Coronary artery (tissue), 2 donors: ENCODE measurements around the gene TIMP3.

ENCODE experiments used
- DNase-seq: peaks from one replicate; pipeline ENCODE4 v3.0.0-alpha.2; 2017; ENCODE audit warnings: low spot score
- H3K27ac ChIP-seq, 2 donors: fragments of 200-600 bp; sonication (generic); one replicate each; pipeline ENCODE4 v1.5.1; 2016 to 2019
- H3K4me3 ChIP-seq: fragments of 200-600 bp; sonication (generic); 2 replicates; pipeline ENCODE4 v1.5.1; 2016; ENCODE audit warnings: mild to moderate bottlenecking, moderate library complexity
- TF ChIP-seq, protein P1 (sequence below): fragments of 200-600 bp; sonication (generic); IDR thresholded peaks from one replicate; pipeline ENCODE4 v1.5.1; 2019; ENCODE audit warnings: antibody characterized with exemption

The TIMP3 gene

DNA sequence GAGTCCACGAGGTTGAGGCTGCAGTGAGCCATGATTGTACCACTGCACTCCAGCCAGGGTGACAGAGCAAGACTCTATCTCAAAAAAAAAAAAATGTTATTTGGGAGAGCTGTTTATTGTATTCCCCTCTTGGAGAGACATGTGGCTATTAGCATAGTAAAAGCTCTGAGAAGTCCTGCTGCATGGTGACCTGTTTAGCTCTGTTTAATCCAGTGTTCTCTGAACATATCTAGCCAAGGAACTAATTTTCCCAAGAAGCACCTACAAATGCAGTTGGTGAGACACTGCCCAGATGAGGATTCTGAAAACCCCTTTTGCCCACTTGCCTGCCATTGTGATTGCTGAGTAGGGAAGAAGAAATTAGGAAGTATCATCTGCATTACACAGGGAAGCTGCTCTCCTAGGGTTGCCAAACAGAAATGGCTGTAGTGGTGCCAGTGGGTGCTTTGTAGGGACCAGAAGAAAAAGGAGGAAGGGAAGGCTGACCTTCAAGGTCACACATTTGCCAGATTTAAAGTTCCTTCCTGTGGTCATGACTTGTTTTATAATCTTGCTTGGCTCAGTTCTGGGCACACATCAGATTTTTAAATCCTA is 15.7 kb downstream of the TIMP3 start:
- TF ChIP-seq, protein P1, sequence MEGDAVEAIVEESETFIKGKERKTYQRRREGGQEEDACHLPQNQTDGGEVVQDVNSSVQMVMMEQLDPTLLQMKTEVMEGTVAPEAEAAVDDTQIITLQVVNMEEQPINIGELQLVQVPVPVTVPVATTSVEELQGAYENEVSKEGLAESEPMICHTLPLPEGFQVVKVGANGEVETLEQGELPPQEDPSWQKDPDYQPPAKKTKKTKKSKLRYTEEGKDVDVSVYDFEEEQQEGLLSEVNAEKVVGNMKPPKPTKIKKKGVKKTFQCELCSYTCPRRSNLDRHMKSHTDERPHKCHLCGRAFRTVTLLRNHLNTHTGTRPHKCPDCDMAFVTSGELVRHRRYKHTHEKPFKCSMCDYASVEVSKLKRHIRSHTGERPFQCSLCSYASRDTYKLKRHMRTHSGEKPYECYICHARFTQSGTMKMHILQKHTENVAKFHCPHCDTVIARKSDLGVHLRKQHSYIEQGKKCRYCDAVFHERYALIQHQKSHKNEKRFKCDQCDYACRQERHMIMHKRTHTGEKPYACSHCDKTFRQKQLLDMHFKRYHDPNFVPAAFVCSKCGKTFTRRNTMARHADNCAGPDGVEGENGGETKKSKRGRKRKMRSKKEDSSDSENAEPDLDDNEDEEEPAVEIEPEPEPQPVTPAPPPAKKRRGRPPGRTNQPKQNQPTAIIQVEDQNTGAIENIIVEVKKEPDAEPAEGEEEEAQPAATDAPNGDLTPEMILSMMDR, result no peak
- no peak for DNase-seq
- Histone ChIP-seq H3K4me3 (no peak overlapping the region), H3K27ac (peak overlapping the region in 1 of 2 donors; percentile 31)

DNA sequence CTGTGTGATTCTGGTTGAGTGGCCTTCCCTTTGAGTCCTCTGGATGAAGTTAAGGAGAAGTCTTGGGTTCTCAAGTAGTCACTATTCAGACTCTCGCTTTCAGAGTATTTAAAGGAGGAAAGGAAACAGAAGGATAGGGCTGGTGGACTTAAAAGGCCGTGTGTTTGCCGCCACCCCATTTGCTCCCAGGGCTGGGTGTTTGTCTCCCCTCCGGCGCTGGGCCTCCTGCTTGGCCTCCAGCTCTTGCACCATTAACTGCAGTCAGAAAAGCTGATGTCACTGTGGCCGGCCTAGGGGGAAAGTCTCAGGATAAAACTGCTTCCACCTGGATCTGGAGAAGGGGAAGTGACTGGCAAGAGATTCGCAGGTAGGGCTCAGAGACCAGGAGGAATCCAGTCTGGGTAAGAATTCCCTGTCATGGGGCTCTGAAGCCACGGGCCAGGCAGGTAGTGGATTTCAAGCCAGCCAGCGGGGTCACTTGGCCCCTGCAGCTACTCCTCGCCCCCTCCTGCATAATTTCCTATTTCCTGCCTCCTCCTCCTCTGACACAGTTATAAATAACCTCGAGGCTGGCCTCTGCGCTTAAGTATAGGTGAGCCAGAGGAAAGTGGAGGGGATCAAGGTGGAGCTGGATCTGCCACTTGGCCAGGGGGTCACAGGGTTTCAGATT is 17.1 kb downstream of the TIMP3 start:
- TF ChIP-seq, protein P1, result no peak
- Histone ChIP-seq H3K27ac (peak overlapping the region in 1 of 2 donors; percentile 42), H3K4me3 (no peak overlapping the region)
- DNase-seq, result no peak

DNA sequence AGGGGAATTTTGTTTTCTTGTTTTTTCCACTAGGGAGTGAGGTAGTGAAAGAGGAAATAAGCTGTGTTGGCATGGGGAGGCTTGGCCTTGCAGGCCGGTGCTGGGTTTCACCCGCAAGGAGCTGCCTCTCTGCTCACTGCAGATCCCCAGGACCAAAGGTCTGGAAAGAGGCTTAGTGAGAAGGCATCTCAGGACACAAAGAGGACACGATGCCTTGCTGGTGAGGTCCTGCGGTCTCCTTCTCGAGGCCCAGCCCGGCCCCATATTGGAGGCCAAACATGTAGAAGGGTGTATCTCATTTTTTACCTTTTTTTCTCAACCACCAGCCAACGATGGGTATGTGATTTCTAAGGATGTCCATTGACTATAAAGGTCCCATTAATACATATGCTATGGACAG is 17.6 kb downstream of the TIMP3 start:
- H3K27ac ChIP-seq, result peak overlapping the region in 1 of 2 donors; percentile 16
- TF ChIP-seq, protein P1, result no peak
- H3K4me3 ChIP-seq, result peak overlapping the region; percentile 6
- DNase-seq, result no peak

DNA sequence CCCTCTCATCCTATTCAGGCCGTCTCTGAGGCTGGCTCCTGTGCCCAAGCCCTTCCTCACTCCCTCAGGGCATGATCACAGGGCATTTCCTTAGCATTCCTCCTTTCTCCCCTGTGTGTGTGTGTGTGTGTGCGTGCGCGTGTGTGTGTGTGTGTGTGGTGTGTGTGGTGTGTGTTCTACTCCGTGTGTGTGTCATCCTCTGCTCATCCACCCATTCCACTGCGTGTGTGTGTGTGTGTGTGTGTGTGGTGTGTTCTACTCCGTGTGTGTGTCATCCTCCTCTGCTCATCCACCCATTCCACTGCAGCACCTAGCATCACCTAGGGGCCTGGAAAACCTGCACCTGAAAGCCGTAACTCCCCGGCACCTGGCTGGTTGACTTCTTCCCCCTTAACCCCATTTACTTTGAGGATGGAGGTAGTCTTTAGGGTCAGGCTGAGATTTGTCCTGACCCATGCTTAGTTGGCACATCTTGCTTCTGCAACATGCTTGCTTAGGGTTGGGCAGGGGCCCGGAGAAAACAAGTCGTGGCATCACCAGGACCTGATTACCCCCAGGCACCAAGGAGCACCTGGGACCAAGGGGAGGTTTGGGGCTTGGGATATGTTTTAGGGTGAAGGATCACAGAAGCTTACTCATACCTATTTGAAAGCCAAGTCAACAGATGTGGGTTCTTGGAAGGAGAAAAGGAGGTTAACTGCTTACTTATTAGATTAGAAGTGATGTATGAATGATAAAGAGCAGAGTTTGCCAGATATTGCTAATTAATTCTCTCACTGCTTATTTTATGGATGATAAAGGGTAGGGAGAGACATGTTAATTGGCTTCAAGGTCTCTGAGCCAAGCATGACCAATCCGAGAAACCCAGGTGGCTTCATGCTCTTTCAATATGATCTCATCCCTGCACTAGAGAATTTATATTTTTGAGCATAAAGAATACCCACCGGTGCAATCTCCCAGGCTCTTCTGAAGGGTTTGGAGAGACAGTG is 18.9 kb downstream of the TIMP3 start:
- Histone ChIP-seq H3K4me3 (no peak overlapping the region), H3K27ac (no peak overlapping the region)
- TF ChIP-seq, protein P1, result no peak
- DNase-seq, result no peak

DNA sequence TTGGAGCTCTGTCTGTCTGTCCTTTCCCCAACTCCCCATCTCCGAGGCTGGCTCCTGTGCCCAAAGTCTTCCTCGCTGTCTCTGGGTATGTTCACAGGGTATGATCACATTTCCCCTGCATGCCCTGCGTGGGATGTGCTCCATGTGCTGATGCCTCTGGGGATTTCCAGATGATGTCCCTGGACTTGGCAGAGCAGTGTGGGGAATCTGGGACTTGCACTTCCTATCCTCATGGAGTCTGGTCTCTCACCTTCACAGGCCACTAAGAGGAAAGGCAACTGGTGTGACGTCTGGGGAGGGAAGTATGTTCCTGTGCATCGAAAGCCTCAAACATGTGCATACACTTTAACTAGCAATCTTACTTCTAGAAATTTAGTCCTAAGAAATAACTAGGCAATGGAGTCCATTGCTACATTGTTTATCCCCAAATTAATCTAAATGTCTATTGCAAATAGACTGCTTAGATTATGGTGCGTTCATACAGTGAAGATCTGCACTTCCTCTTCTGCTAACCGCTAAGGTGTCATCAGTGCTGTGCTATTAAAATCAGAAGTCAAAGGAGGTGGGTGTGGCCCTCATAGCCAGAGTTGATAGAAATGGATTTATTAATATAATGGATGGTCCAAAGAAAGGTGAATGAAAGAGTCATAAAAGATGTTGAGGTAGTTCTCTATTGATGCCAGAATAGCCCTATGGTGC is 20.8 kb downstream of the TIMP3 start:
- DNase-seq, result no peak
- no peak overlapping the region for H3K27ac ChIP-seq
- TF ChIP-seq, protein P1, result no peak
- no peak overlapping the region for H3K4me3 ChIP-seq

DNA sequence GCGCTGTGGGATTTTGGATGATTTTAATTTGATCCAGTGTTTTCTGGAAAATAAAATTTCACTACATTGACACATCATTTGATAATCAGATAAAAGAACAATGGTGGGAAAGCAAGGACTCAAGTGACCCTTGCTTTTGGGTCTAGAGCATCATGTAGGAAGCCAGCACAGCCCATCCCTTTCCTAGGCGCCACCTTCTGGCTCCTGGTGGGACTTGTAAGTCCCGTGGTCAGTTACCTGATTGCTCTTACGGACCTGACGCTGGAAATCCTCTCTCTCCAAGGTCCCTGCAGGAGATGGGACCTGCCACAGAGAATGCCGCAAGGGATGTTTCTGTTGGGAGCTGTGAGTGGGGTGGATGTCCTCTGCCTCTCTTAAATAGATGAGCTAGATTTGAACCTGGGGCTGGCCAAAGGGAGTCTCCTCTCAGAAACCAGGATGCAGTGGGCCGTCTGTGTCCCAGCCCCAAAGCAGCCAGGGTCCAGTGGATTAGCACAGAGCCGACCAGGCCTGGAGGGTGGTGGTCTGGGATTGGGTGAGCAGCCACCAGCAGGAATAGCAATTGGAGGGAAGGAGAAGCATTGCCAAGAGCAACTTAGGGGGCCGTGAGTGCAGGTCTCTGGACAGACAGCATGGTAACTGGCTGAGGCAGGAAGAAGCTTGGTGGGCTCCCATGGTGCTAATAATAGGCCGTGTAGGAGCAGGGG is 21.7 kb downstream of the TIMP3 start:
- DNase-seq, result no peak
- TF ChIP-seq, protein P1, result no peak
- Histone ChIP-seq H3K4me3 (no peak overlapping the region), H3K27ac (no peak overlapping the region)
